Lower leg skin (tissue), 3 donors: Measurements from ENCODE around the gene UBR7.

Source experiments
- POLR2A ChIP-seq, 2 donors: fragments of 450-650 bp; IDR thresholded peaks; one replicate each; pipeline ENCODE4 v1.6.1; 2016 to 2017; ENCODE audit warnings: antibody characterized with exemption in 2 of 2, mild to moderate bottlenecking in 1 of 2, moderate library complexity in 1 of 2
- TF ChIP-seq, protein P1 (sequence below), 3 donors: fragments of 450-650 bp; IDR thresholded peaks; one replicate each; pipeline ENCODE4 v1.5.1; 2016; ENCODE audit warnings: antibody characterized with exemption in 3 of 3, mild to moderate bottlenecking in 3 of 3, moderate library complexity in 2 of 3

DNA sequence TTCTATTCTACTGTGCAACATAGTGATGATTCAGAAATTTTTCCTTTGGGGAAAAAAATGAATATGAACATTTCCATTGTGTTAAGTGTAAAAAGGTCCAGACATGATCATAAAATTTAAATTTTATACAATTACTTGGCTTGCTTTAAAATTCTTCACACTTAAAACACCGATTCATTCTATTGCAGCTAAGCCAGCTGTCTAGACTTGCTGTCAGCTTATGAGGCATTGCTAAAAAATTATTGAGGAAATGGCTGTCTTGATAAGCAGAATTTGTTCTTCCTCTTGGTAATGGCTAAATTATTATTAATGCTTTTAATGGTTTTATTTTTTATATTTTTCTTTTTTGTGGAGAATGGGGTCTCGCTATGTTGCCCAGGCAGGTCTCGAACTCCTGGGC, 20.1 kb upstream of the UBR7 start:
- TF ChIP-seq, protein P1, sequence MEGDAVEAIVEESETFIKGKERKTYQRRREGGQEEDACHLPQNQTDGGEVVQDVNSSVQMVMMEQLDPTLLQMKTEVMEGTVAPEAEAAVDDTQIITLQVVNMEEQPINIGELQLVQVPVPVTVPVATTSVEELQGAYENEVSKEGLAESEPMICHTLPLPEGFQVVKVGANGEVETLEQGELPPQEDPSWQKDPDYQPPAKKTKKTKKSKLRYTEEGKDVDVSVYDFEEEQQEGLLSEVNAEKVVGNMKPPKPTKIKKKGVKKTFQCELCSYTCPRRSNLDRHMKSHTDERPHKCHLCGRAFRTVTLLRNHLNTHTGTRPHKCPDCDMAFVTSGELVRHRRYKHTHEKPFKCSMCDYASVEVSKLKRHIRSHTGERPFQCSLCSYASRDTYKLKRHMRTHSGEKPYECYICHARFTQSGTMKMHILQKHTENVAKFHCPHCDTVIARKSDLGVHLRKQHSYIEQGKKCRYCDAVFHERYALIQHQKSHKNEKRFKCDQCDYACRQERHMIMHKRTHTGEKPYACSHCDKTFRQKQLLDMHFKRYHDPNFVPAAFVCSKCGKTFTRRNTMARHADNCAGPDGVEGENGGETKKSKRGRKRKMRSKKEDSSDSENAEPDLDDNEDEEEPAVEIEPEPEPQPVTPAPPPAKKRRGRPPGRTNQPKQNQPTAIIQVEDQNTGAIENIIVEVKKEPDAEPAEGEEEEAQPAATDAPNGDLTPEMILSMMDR (IDR thresholded peaks at IDR 0.05): no peak
- no peak for TF ChIP-seq POLR2A (IDR thresholded peaks at IDR 0.05)
